Nucleus accumbens (tissue), 56 donors: ENCODE data around the gene RPIA.
"Not testable (repeated sequence)": the region's sequence is repeated elsewhere in the genome, so short reads cannot be mapped to it uniquely, and the experiment has no call there.

Source experiments
- DNase-seq, 56 donors: peaks; one replicate each; lab custom pipeline; 2025; lab: John Stamatoyannopoulos, UW

RPIA gene

GRCh38 chr2:88765154-88765888 lies 73.8 kb downstream of the RPIA start:
- peak in 24 of 56 donors; percentile 7 to 70 (median 28) for DNase-seq

- DNase-seq, result not testable (repeated sequence)
Observed at GRCh38 chr2:88765889-88766481, 74.5 kb downstream of the RPIA start.

- DNase-seq, result no peak
Observed at GRCh38 chr2:88770016-88770415, 78.5 kb downstream of the RPIA start.

- not testable (repeated sequence) for DNase-seq
Observed at GRCh38 chr2:88773233-88774028, 82.0 kb downstream of the RPIA start.

GRCh38 chr2:88789213-88789612 lies 97.7 kb downstream of the RPIA start:
- DNase-seq, result not testable (repeated sequence)

- DNase-seq, result not testable (repeated sequence)
Observed at GRCh38 chr2:88795932-88796331, 104.5 kb downstream of the RPIA start.

GRCh38 chr2:88796523-88796922 lies 105.0 kb downstream of the RPIA start:
- DNase-seq, result not testable (repeated sequence)

- not testable (repeated sequence) for DNase-seq
Observed at GRCh38 chr2:88797164-88797563, 105.7 kb downstream of the RPIA start.
